Esophagus squamous epithelium (tissue), 5 donors: ENCODE results near the gene GREB1L. TPM values are rescaled to one million over a fixed set of nuclear protein-coding genes. Genes with fewer than 3 reads are reported as not detected.

Experiments
- DNase-seq: peaks from one replicate; lab custom pipeline; 2025; lab: John Stamatoyannopoulos, UW
- H3K27ac ChIP-seq, 4 donors: fragments of 200-600 bp; sonication (generic); one replicate each; pipeline ENCODE4 v1.5.1; 2016 to 2019; ENCODE audit warnings: mild to moderate bottlenecking in 1 of 4
- H3K27me3 ChIP-seq, 4 donors: fragments of 200-600 bp; sonication (generic); 1 replicate in 3 of 4; 2 replicates in 1 of 4; pipeline versions ENCODE4 v1.5.1 to v1.6.0; 2017 to 2021; ENCODE audit warnings: antibody characterized with exemption in 1 of 4
- H3K36me3 ChIP-seq, 3 donors: fragments of 200-600 bp; sonication (generic); one replicate each; pipeline ENCODE4 v1.5.1; 2016 to 2019
- H3K4me1 ChIP-seq, 3 donors: fragments of 200-600 bp; sonication (generic); one replicate each; pipeline ENCODE4 v1.5.1; 2017 to 2019
- H3K4me3 ChIP-seq, 4 donors: fragments of 200-600 bp; sonication (generic); 1 replicate in 3 of 4; 2 replicates in 1 of 4; pipeline ENCODE4 v1.5.1; 2016 to 2019; ENCODE audit warnings: mild to moderate bottlenecking in 2 of 4, moderate library complexity in 1 of 4
- H3K9me3 ChIP-seq, 3 donors: fragments of 200-600 bp; sonication (generic); one replicate each; pipeline ENCODE4 v1.5.1; 2016 to 2019
- POLR2A ChIP-seq, 4 donors: fragments of 450-650 bp; IDR thresholded peaks; one replicate each; pipeline ENCODE4 v1.6.1; 2017; ENCODE audit warnings: antibody characterized with exemption in 4 of 4, mild to moderate bottlenecking in 4 of 4, moderate library complexity in 3 of 4
- WGBS, 2 donors: methylation state at CpG; one replicate each; pipeline ENCODE4 v1.1.5; 2018; 5-methylcytosine and 5-hydroxymethylcytosine counted together
- intact Hi-C: fragments of 100-400 bp; cut with DNase I; formaldehyde crosslinking; loops from one replicate; pipeline ENCODE4 v1.15.0; 2022
- total RNA-seq, 4 donors: library from RNA; depleted of rRNA; stranded (reverse); fragments of >200 nt; gene quantifications; one replicate each; pipeline ENCODE4 v1.1.0, GENCODE V29; 2016
- TF ChIP-seq, protein P1 (sequence below), 6 experiments: fragments of 450-650 bp in 4 of 6; fragments of 200-600 bp in 2 of 6; sonication (generic) in 2 of 6; IDR thresholded peaks; one replicate each; pipeline ENCODE4 v1.5.1; 2016 to 2019; ENCODE audit warnings: antibody characterized with exemption in 6 of 6, mild to moderate bottlenecking in 4 of 6, moderate library complexity in 4 of 6
- donor health status: DM: yes; HTN: yes; CAD: no.

Gene GREB1L
- total RNA-seq, 4 donors from 2014 or later, result 0.12 to 0.95 (median 0.66) TPM; not detected in 1

- Histone ChIP-seq H3K36me3 (no peaks in the 10 kb centered on the region), H3K4me3 (no peak overlapping the region), H3K27ac (no peak overlapping the region), H3K9me3 (no peaks in the 10 kb centered on the region), H3K27me3 (peaks cover 0 to 2% (median 0%) of the 10 kb centered on the region in 4 donors), H3K4me1 (no peaks in the 10 kb centered on the region)
- TF ChIP-seq, protein P1, sequence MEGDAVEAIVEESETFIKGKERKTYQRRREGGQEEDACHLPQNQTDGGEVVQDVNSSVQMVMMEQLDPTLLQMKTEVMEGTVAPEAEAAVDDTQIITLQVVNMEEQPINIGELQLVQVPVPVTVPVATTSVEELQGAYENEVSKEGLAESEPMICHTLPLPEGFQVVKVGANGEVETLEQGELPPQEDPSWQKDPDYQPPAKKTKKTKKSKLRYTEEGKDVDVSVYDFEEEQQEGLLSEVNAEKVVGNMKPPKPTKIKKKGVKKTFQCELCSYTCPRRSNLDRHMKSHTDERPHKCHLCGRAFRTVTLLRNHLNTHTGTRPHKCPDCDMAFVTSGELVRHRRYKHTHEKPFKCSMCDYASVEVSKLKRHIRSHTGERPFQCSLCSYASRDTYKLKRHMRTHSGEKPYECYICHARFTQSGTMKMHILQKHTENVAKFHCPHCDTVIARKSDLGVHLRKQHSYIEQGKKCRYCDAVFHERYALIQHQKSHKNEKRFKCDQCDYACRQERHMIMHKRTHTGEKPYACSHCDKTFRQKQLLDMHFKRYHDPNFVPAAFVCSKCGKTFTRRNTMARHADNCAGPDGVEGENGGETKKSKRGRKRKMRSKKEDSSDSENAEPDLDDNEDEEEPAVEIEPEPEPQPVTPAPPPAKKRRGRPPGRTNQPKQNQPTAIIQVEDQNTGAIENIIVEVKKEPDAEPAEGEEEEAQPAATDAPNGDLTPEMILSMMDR (IDR thresholded peaks at IDR 0.05), result no peak
- no peak for TF ChIP-seq POLR2A (IDR thresholded peaks at IDR 0.05)
- 6 to 41% methylated on average over 1 of the region's 1 CpG for WGBS, 2 donors
- intact Hi-C loops, result no loop called here
- no peak for DNase-seq
These were observed 58.8 kb downstream of the GREB1L start for GRCh38 chr18:21300908-21301200.

DNA sequence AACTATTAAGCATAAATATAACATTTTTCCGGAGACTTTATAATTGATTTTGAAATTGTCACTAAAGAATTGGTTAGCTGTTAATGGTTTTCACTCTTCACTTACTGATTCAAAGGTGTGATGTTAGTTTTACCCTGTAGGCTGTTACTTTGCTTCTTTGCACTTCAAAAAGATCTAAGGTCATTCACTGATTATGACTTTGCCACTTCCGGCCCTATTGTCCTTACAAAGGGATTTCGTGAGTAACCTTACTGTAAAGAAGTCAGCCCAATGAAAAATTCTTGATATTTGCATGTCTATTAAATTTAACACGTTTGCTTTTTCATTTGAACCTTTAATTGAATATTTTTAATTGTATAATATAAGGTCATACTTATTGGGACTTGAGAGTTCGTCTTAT, 61.4 kb downstream of the GREB1L start:
- no peak for DNase-seq
- intact Hi-C loops, result no loop called here
- Histone ChIP-seq H3K27me3 (peaks cover 0 to 2% (median 0%) of the 10 kb centered on the region in 4 donors), H3K27ac (no peak overlapping the region), H3K4me3 (no peak overlapping the region), H3K9me3 (no peaks in the 10 kb centered on the region), H3K36me3 (no peaks in the 10 kb centered on the region), H3K4me1 (no peaks in the 10 kb centered on the region)
- 38 to 45% methylated on average over 5 of the region's 5 CpGs for WGBS, 2 donors
- TF ChIP-seq, protein P1 (IDR thresholded peaks at IDR 0.05), result no peak
- TF ChIP-seq POLR2A (IDR thresholded peaks at IDR 0.05), result no peak

GRCh38 chr18:21303895-21304294, 61.9 kb downstream of the GREB1L start:
- DNase-seq, result no peak
- no peak overlapping the region for H3K4me3 ChIP-seq
- TF ChIP-seq, protein P1 (IDR thresholded peaks at IDR 0.05), result no peak
- no peak for TF ChIP-seq POLR2A (IDR thresholded peaks at IDR 0.05)
- no peaks in the 10 kb centered on the region for H3K4me1 ChIP-seq
- no peaks in the 10 kb centered on the region for H3K27me3 ChIP-seq
- no peaks in the 10 kb centered on the region for H3K9me3 ChIP-seq
- no peak overlapping the region for H3K27ac ChIP-seq
- WGBS, 2 donors, result 50 to 58% methylated on average over 2 of the region's 2 CpGs
- intact Hi-C loops, result no loop called here
- H3K36me3 ChIP-seq, result no peaks in the 10 kb centered on the region

DNA sequence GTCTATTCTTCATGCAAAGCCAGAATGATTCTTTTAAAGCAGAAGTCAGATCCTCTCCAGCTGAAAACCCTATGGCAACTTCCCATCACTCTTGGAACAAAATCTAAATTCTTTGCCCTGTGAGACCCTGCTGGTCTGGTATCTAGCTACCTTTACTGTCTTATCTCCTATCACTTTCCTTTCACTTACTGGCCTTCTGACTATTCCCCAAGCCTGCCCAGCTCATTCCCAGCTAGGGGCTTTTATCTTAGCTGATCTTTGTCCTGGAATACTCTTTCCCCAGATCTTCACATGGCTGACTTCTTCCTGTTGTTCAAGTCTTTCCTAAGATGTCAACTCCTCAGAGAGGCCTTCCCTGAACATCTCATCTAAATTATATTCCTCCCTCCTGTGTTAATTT, 63.6 kb downstream of the GREB1L start:
- no peak overlapping the region for H3K27ac ChIP-seq
- TF ChIP-seq, protein P1 (IDR thresholded peaks at IDR 0.05), result no peak
- no peak for TF ChIP-seq POLR2A (IDR thresholded peaks at IDR 0.05)
- H3K36me3 ChIP-seq, result no peaks in the 10 kb centered on the region
- no peak for DNase-seq
- intact Hi-C loops, result no loop called here
- no peaks in the 10 kb centered on the region for H3K9me3 ChIP-seq
- H3K4me3 ChIP-seq, result no peak overlapping the region
- H3K27me3 ChIP-seq, result no peaks in the 10 kb centered on the region
- H3K4me1 ChIP-seq, result no peaks in the 10 kb centered on the region

DNA sequence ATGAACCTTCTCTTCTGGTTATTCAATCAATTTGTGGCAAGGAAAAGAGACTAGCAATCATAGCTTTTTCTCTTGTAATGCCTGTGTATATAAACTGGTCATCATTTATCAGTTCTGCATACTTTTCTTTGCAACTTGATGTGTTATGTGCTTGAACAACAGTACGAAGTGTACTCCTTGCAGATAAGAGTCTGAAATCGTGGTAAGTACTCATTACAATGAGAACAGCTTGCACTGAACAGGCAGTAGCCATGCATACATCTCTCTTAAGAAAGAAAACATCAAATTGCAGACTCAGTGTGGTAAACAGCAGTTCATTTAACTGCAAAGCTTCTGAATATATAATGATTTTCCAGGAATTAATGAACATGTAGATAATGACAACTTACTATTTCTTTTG, 64.3 kb downstream of the GREB1L start:
- H3K27me3 ChIP-seq, result no peaks in the 10 kb centered on the region
- 26 to 45% methylated on average over 2 of the region's 2 CpGs for WGBS, 2 donors
- no peaks in the 10 kb centered on the region for H3K9me3 ChIP-seq
- DNase-seq, result no peak
- H3K36me3 ChIP-seq, result no peaks in the 10 kb centered on the region
- TF ChIP-seq, protein P1 (IDR thresholded peaks at IDR 0.05), result no peak
- no peak for TF ChIP-seq POLR2A (IDR thresholded peaks at IDR 0.05)
- intact Hi-C loops, result no loop called here
- H3K4me3 ChIP-seq, result no peak overlapping the region
- H3K27ac ChIP-seq, result no peak overlapping the region
- no peaks in the 10 kb centered on the region for H3K4me1 ChIP-seq
